ENCODE data around the gene REPIN1.

DNA sequence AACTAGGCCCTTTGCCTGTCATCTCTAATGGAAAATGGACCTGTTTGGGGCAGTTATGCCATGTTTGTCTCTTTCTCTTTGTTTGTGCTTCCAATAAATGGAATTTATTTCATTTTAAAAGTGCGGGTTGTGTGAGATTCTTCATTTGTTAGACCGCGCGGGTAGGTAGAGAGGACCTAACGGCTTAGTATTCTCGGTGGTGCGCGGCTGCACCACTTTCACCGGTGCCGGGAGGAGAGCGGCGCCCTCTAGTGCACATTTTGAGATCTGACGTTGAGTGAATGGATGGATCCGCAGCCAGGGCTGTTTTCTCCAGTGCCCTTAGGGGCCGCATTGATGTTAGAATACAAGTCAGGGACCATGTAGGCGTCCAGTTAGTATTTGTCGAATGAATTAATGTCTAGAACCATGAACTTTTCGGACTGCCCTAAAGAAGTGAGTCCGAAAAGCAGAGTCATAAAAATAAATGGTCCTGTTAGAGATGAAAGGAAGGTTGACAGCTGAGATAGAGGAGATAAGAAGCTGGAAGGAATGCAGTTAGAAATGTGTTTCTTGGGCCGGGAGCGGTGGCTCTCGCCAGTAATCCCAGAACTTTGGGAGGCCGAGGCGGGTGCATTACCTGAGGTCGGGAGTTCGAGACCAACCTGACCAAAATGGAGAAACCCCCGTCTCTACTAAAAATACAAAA lies 52.5 kb downstream of the REPIN1 start:
- TF ChIP-seq, protein P1, sequence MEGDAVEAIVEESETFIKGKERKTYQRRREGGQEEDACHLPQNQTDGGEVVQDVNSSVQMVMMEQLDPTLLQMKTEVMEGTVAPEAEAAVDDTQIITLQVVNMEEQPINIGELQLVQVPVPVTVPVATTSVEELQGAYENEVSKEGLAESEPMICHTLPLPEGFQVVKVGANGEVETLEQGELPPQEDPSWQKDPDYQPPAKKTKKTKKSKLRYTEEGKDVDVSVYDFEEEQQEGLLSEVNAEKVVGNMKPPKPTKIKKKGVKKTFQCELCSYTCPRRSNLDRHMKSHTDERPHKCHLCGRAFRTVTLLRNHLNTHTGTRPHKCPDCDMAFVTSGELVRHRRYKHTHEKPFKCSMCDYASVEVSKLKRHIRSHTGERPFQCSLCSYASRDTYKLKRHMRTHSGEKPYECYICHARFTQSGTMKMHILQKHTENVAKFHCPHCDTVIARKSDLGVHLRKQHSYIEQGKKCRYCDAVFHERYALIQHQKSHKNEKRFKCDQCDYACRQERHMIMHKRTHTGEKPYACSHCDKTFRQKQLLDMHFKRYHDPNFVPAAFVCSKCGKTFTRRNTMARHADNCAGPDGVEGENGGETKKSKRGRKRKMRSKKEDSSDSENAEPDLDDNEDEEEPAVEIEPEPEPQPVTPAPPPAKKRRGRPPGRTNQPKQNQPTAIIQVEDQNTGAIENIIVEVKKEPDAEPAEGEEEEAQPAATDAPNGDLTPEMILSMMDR (IDR thresholded peaks at IDR 0.05) = peak; percentile 100
- TF ChIP-seq ZFX (IDR thresholded peaks at IDR 0.05; ENCODE audit: borderline replicate concordance) = no peak

Measured in 22Rv1 (cell line).